ENCODE results near the gene STX16.

The STX16 gene

GRCh38 chr20:58699623-58700107 is 48.6 kb downstream of the STX16 start:
- Histone ChIP-seq H3K4me2 (ENCODE audit: low read length) (no peak overlapping the region), H3K36me3 (ENCODE audit: insufficient read depth, low read length) (peaks cover 17% of the 10 kb centered on the region; the same call in 1 of the 2 replicates)

GRCh38 chr20:58700121-58700821 is 49.2 kb downstream of the STX16 start:
- Histone ChIP-seq H3K9ac (ENCODE audit: low read length) (no peak overlapping the region), H3K36me3 (ENCODE audit: insufficient read depth, low read length) (peaks cover 17% of the 10 kb centered on the region; the same call in 1 of the 2 replicates), H2AFZ (ENCODE audit: low read length) (no peak overlapping the region), H3K27me3 (ENCODE audit: insufficient read depth, low read length) (no peaks in the 10 kb centered on the region), H3K4me3 (ENCODE audit: low read depth, low read length, poor library complexity, severe bottlenecking) (no peak overlapping the region), H3F3A (ENCODE audit: insufficient read depth, low read length) (no peaks in the 10 kb centered on the region), H4K20me1 (ENCODE audit: insufficient read depth, low read length) (no peaks in the 10 kb centered on the region), H3K9me3 (ENCODE audit: low read length) (no peaks in the 10 kb centered on the region), H3K4me1 (ENCODE audit: insufficient read depth, low read length, severe bottlenecking) (no peaks in the 10 kb centered on the region), H3K27ac (ENCODE audit: low read depth, low read length, poor library complexity, severe bottlenecking) (no peak overlapping the region), H3K79me2 (ENCODE audit: insufficient read depth, low read length) (no peaks in the 10 kb centered on the region), H3K4me2 (ENCODE audit: low read length) (no peak overlapping the region), H3K9me2 (ENCODE audit: low read depth, low read length) (no peaks in the 10 kb centered on the region)
- no peak for TF ChIP-seq CTCF (IDR thresholded peaks at IDR 0.05; ENCODE audit: low read length)
- TF ChIP-seq EZH2 (IDR thresholded peaks at IDR 0.05; ENCODE audit: borderline replicate concordance, low read length): no peak

More at GRCh38 chr20:58699623-58700107, 48.6 kb downstream of the STX16 start:
- H4K20me1 ChIP-seq (ENCODE audit: insufficient read depth, low read length): no peaks in the 10 kb centered on the region
- no peaks in the 10 kb centered on the region for H3K4me1 ChIP-seq (ENCODE audit: insufficient read depth, low read length, severe bottlenecking)
- no peak overlapping the region for H3K4me3 ChIP-seq (ENCODE audit: low read depth, low read length, poor library complexity, severe bottlenecking)
- no peaks in the 10 kb centered on the region for H3K9me2 ChIP-seq (ENCODE audit: low read depth, low read length)
- H3K79me2 ChIP-seq (ENCODE audit: insufficient read depth, low read length): no peaks in the 10 kb centered on the region
- no peak for TF ChIP-seq EZH2 (IDR thresholded peaks at IDR 0.05; ENCODE audit: borderline replicate concordance, low read length)
- TF ChIP-seq CTCF (IDR thresholded peaks at IDR 0.05; ENCODE audit: low read length): no peak
- no peak overlapping the region for H2AFZ ChIP-seq (ENCODE audit: low read length)
- H3F3A ChIP-seq (ENCODE audit: insufficient read depth, low read length): no peaks in the 10 kb centered on the region
- no peaks in the 10 kb centered on the region for H3K27me3 ChIP-seq (ENCODE audit: insufficient read depth, low read length)
- H3K9ac ChIP-seq (ENCODE audit: low read length): no peak overlapping the region
- no peak overlapping the region for H3K27ac ChIP-seq (ENCODE audit: low read depth, low read length, poor library complexity, severe bottlenecking)
- H3K9me3 ChIP-seq (ENCODE audit: low read length): no peaks in the 10 kb centered on the region

- H3K27ac ChIP-seq (ENCODE audit: low read depth, low read length, poor library complexity, severe bottlenecking): no peak overlapping the region
- no peaks in the 10 kb centered on the region for H3K79me2 ChIP-seq (ENCODE audit: insufficient read depth, low read length)
- no peaks in the 10 kb centered on the region for H3K4me1 ChIP-seq (ENCODE audit: insufficient read depth, low read length, severe bottlenecking)
- H4K20me1 ChIP-seq (ENCODE audit: insufficient read depth, low read length): no peaks in the 10 kb centered on the region
- no peaks in the 10 kb centered on the region for H3K9me2 ChIP-seq (ENCODE audit: low read depth, low read length)
- H3K36me3 ChIP-seq (ENCODE audit: insufficient read depth, low read length): peaks cover 17% of the 10 kb centered on the region; the same call in 1 of the 2 replicates
- no peaks in the 10 kb centered on the region for H3K9me3 ChIP-seq (ENCODE audit: low read length)
- no peak for TF ChIP-seq EZH2 (IDR thresholded peaks at IDR 0.05; ENCODE audit: borderline replicate concordance, low read length)
- no peak for TF ChIP-seq CTCF (IDR thresholded peaks at IDR 0.05; ENCODE audit: low read length)
- no peak overlapping the region for H2AFZ ChIP-seq (ENCODE audit: low read length)
- H3K4me3 ChIP-seq (ENCODE audit: low read depth, low read length, poor library complexity, severe bottlenecking): no peak overlapping the region
- no peaks in the 10 kb centered on the region for H3F3A ChIP-seq (ENCODE audit: insufficient read depth, low read length)
- no peak overlapping the region for H3K9ac ChIP-seq (ENCODE audit: low read length)
- H3K27me3 ChIP-seq (ENCODE audit: insufficient read depth, low read length): no peaks in the 10 kb centered on the region
- no peak overlapping the region for H3K4me2 ChIP-seq (ENCODE audit: low read length)
Observed at GRCh38 chr20:58700823-58701222, 49.7 kb downstream of the STX16 start.
